Fibroblast of upper back skin (primary cell): ENCODE measurements around the gene UNG.
A peak's percentile ranks its signal among the peaks of the same experiment; 100 is the strongest.

Experiments used
- DNase-seq: peaks from one replicate; pipeline ENCODE4 v3.0.0-alpha.2; 2013

UNG gene

DNA sequence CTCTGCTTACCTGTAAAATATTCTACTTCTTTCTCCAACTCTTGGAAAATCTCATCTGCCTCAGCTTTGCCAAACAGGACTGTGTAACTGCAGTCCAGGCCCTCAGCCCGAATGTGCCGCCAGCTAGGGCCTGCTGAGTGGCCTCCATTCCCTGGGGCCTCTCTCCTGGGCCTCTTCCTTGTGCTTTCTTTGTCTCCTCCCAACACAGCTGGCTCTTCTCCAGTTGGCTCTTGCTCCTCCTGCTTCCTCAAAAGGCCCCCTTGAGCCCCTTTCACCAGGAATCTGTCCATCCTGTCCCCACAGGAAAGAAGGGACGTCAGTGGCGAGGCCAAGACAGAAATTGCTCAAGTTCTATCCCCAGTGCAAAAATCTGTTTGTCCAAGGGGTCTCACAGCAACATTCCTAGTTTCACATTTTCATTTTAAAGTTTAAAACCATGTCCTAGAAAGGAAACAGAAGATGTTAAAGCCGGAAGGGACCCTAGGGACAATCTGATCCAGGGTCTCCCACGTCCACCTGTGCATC, 4.8 kb upstream of the UNG start:
- DNase-seq, result peak; percentile 7

GRCh38 chr12:109093022-109093918, 4.1 kb upstream of the UNG start, which contains the start of gene ALKBH2:
Gene ALKBH2 (minus strand): TSS chr12:109093472. CDS start chr12:109092786, 686 bp downstream.
- peak; percentile 90 for DNase-seq

DNA sequence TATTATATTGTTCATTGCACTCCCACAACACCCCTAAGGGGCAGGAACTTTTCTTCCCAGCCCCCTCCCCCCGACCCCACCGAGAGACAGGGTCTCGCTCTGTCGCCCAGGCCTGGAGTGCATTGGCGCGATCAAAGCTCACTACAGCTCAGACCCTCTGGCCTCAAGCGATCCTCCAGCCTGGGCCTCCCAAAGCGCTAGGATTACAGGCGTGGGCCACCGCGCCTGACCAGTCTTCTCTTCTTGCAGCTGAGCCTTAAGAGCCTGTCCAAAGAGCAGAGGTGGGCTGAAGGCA, 310 bp upstream of the UNG start:
- no peak for DNase-seq

DNA sequence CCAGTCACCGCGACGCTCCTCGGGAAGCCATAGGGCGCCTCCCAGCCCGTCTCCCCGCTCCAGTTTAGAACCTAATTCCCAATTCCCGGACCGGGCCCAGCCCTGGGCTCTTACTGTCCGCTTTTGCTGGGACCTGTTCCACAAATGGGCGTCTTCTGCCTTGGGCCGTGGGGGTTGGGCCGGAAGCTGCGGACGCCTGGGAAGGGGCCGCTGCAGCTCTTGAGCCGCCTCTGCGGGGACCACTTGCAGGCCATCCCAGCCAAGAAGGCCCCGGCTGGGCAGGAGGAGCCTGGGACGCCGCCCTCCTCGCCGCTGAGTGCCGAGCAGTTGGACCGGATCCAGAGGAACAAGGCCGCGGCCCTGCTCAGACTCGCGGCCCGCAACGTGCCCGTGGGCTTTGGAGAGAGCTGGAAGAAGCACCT, 797 bp downstream of the UNG start:
- DNase-seq, result peak; percentile 53

GRCh38 chr12:109098651-109099050, 1.3 kb downstream of the UNG start:
- peak; percentile 12 for DNase-seq

DNA sequence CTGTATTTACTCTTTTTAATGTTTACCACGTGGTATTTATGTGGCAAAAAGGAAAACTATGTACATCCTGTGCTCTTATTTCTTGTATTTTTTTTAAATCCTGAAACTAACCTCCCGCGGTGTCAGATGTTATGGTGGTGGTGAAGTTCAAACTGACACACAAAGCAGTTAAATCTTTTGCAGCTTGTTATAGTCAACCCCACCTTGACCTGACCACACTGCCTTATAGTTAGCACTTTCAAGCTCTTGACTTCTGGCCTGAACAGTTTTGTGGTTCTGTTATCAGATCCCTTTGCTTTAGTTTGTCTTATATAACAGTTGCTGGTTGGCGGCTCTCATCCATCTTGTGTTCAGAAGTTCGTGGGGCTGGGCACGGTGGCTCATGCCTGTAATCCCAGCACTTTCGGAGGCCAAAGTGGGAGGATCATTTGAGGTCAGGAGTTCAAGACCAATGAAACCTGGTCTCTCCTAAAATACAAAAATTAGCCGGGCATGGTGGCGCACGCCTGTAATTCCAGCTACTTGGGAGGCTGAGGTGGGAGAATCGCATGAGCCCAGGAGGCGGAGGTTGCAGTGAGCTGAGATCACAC, 2.1 kb downstream of the UNG start:
- no peak for DNase-seq

- no peak for DNase-seq
Measured at GRCh38 chr12:109100741-109101140, 3.3 kb downstream of the UNG start.

GRCh38 chr12:109102491-109102890, 5.1 kb downstream of the UNG start:
- DNase-seq, result no peak

DNA sequence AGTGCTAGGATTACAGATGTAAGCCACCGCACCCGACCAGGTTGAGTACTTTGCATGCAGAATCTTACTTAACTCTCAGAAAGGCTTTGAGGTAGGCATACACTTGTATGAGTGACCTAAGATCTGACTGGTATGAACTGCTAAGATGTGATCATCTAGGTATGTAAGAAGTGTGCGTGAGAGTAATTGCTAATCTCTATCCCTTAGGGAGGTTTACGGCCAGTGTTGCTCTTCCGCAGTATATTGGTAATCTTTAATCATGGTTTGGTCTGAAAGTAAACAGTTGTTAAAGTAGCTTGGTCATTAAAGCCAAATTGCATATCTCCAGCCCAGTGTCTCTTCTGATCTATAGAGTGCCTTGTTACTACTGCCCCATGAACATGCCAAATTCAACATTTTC, 7.8 kb downstream of the UNG start:
- no peak for DNase-seq

GRCh38 chr12:109109746-109110350, 12.5 kb downstream of the UNG start:
- no peak for DNase-seq

DNA sequence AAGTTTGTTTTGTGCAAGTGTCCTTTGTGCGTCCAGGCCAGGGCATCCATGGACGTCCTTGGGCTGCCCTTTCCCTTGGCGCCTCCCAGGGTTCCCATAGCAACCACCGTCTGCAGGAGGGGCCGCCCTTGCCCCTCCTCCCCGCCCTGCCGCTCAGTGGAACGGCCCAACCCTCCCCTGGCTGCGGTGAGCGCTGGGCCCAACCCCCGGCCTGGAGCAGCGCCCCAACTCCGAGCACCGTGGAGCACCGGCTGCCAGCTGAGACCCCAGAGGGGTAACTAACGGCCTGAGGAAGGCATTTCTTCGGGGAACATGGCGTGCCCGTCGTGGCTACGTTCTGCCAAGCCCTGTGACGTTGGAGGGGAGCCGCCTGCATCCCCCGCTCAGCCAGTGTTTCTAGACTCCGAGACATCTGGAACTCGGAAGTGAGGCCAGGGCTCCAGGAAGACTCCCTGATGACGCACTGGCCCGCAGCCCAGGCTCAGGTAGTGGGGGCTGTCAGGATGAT, 13.6 kb downstream of the UNG start:
- DNase-seq, result peak; percentile 79

DNA sequence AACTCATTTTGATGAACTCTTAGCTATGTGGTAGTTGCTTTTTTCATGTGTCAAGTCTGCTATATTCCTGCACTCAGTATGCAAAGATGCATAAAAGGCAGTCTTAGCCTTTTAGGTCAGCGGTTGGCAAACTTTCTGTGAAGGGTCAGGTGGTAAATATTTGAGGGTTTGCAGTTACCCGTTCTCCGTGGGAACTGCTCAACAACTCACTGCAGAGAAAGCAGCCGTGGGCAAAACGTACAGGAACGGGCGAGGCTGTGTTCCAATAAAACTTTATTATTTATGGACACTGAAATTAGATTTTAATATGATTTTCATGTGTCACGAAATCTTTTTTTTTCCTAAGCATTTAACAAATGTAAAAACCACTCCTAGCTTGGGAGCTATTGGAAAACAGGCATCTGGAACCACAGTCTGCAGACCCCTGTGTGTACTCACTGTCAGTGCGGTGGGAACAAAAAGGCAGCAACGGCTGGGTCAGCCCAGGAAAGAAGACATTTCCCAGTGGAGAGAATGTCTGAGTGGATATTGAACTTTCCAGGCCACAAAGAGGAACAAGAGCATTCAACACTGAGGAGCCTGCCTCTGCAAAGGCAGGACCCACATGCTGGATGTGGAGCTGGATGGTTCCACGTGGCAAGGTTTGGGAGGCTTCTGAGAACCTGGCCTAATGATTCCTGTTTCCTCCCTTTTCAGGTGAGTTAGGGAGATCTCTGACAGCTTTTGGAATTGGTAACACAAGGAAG, 15.5 kb downstream of the UNG start:
- DNase-seq, result no peak

DNA sequence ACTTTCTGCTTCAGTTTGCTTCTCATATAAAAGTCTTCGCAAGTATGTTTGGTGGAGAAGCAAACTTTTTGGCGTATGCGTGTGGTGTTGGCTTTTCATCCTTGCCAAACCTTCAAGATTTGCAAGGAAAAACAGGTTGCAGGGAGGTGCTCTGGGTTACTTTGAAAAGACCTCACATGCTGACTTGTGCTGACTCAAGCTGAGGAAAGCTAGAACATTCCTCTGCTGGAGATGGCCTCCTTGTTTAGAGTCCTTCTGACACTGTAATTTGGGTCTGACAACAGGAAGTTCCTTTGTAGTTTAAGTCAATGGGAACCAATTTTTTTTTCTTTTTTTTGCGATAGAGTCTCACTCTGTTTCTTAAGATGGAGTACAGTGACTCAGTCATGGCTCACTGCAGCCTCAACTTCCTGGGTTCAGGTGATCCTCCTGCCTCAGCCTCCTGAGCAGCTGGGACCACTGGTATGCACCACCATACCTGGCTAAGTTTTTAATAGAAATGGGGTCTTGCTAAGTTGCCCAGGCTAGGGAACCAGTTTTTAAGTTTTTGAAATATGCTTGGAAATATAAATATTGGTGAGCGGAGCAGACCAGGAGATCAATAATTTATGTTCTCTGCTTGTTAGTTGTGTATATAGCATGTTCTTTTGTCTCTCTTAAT, 16.4 kb downstream of the UNG start:
- DNase-seq, result no peak

GRCh38 chr12:109114644-109115043, 17.2 kb downstream of the UNG start:
- DNase-seq, result no peak

- no peak for DNase-seq
Measured at GRCh38 chr12:109115404-109115757, 18.0 kb downstream of the UNG start.

DNA sequence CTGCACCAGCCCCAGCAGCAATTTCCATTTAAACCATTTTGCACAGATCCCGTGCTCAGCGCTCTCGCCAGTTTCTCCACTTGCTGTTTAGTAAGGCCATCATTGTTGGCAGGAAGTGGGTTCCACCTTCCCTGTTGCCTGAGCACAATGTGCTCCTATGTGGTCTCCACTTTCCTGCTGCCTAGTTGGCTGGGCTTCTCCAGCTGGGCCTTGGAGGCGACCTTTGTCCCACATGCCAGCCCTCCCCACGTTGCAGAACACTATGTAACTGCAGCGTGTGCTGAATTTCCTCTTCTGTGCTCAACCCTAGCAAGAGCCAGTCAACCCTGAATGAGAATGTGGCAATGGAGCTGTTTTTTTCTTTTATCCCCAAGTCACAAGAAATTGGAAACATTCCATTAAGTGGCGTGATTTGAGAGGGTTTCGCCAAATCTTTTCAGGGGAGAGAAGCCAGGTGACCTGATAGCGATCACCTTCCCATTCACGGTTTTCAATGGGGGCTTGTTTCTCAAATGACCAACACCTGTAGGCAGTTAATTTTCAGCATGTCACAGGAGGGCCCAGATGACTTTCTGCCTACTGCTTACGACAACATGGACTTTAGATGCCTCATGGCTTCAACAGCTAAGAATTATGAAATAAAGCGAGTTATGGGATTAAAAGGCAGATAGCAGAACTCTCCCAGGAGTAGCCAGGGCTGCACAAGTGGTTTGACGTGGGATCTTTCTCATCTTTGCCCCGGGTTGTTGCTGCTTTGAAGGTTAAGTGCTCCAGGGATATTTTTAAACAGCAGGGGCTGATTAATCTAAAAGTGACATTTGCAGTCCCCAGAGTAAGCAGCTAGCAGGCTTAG, 18.6 kb downstream of the UNG start, which contains the start of gene ACACB:
ACACB (plus strand) TSS at position 830 of the 853 bp plus-strand sequence. CDS start 22,819 bp downstream, outside the sequence.
- no peak for DNase-seq

GRCh38 chr12:109116611-109116949, 19.2 kb downstream of the UNG start:
- DNase-seq, result no peak

DNA sequence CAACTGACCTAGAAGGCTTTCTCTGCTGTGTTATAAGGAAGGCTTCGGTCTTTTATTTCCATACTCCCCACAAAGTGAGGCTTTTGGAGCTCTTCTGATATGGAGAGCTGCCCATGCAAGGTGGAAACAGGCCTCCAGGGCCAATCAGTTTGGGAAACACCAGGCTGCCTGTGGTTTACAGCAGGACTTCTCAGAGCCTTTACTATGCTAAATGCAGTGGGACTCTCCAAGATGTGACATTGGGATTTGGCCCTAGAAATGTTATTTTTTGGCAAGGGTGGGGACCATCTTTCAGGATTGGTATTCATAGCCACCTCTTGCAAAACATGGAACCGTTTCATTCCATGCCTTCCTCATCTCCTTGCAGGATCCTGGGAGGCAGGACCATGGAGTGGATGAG, 22.7 kb downstream of the UNG start:
- no peak for DNase-seq

- DNase-seq, result no peak
Measured at GRCh38 chr12:109120557-109120956, 23.2 kb downstream of the UNG start.

- DNase-seq, result no peak
Measured at GRCh38 chr12:109121346-109121880, 24.0 kb downstream of the UNG start.
